Left cardiac atrium (tissue), 4 donors: Measurements from ENCODE around the gene NOTCH3. TPM values are rescaled to one million over a fixed set of nuclear protein-coding genes. Genes with fewer than 3 reads are reported as not detected.

Source experiments
- ATAC-seq, 2 donors: fragments of 200-7000 bp; cut with Tn5 transposase; one replicate each; pipeline ENCODE4 v1.9.1; 2020; ENCODE audit warnings: mild to moderate bottlenecking in 2 of 2, moderate library complexity in 2 of 2
- DNase-seq: peaks from one replicate; pipeline ENCODE4 v3.0.0-alpha.2; 2020
- intact Hi-C, 2 donors: fragments of 100-400 bp; cut with DNase I; formaldehyde crosslinking; loops; one replicate each; pipeline versions ENCODE4 v1.14.1 to v1.15.1; 2022 to 2023
- total RNA-seq, 2 donors: library from RNA; stranded (reverse); fragmentation: NEBNext Ultra II Directional; extraction: Animal tissue kit (Norgen Biotek cat#: 25700); gene quantifications; one replicate each; pipeline ENCODE4 v1.2.1, GENCODE V29; 2021
- donor health status: DM: no; HTN: yes; CAD: no.
- donor health status: DM: no; HTN: yes; CAD: no; lungs with severe emphysema.
- donor health status: DM: yes; HTN: yes; CAD: no.
- donor health status: Dilated cardiomyopathy.

NOTCH3 gene
- total RNA-seq, 2 donors from 2014 or later: 34.4 to 35.4 TPM

DNA sequence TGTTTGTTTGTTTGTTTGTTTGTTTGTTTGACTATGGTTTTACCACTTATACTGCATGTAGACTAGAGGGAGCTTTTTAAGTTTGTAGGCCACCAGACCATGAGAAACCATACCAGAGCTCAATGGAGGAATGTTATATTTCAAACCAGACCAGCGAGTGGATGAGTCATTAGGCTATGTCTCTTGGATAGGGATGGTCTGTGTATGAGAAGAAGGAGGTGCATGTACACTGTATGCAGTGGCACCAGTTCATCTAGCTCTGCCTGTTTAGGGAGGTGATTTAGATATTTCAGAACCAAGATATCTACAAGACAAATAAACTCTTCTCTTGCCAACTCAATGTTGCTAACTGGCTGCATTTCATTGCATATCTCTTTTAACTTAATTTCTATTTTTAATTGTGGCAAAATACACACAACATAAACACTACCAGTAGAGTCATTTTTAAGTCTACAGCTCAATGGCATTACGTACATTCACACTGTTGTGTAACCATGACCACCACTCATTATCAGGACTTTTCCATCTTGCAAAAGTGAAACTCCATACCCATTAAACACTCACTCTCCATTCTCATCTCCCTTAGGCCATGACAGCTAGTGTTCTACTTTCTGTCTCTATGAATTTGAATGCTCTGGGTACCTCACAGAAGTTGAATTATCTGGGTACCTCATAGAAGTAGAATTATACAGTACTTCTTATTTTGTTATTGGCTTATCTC lies 64.4 kb downstream of the NOTCH3 start:
- DNase-seq (no peak), ATAC-seq (no peak)
- intact Hi-C loops: no loop called here

DNA sequence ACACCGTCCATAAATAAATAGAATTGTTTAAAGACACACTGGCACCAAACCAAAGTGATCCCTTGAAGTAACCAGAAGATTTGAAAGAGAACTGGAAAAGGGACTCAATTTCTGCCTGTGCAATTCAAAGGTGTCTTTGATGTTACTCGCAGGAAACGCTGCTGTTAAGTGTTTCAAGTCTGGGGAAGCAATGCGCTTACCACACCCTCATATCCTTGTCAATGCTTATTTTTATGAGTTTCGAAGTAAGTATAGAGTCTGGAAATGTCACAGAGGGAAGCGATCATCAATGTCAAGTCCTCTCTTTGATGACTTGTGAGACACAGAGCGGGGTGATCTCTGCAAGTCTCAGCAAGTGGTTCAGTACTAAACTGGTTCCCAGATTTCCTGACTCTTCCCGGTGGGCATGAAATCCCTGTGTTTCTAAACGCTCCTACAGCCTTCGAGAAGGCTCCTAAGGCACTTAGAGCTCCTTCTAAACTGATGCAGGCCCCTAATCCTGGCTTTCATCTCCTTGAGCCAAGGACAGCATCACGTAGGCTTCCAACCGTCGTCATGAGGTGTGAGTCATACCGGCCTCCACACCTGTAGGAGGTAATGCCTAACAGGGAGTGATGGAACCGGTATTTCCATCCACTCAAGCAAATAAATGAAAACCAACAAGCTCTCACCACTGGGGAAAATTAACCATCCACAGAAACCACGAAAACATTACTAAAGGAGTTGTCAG lies 70.8 kb downstream of the NOTCH3 start:
- intact Hi-C loops: no loop called here
- ATAC-seq: no peak
- DNase-seq: no peak

DNA sequence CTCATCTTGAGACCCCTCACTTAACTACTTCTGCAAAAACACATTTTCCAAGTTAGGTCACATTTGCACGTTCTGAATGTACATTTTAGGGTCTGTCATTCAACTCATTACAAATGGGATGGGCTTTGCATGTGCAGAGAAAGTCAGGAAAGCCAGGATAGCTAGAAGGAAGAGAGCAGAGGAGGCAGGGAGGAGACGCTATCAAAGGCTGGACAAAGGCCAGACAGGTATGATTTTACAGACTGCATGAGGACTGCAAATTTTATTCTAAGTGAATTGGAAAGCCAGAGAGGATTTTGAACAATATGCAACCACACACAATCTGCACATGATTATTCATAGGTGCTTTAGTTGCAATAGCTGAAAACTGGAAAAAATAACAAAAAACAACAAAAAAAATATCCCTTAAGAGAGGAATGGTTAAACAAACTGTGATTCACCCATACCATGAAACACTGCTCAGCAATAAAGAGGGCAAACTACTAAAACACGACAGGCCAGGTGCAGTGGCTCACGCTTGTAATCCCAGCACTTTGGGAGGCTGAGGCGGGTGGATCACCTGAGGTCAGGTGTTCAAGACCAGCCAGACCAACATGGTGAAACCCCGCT lies 72.5 kb downstream of the NOTCH3 start:
- no peak for ATAC-seq
- intact Hi-C loops: no loop called here
- no peak for DNase-seq

DNA sequence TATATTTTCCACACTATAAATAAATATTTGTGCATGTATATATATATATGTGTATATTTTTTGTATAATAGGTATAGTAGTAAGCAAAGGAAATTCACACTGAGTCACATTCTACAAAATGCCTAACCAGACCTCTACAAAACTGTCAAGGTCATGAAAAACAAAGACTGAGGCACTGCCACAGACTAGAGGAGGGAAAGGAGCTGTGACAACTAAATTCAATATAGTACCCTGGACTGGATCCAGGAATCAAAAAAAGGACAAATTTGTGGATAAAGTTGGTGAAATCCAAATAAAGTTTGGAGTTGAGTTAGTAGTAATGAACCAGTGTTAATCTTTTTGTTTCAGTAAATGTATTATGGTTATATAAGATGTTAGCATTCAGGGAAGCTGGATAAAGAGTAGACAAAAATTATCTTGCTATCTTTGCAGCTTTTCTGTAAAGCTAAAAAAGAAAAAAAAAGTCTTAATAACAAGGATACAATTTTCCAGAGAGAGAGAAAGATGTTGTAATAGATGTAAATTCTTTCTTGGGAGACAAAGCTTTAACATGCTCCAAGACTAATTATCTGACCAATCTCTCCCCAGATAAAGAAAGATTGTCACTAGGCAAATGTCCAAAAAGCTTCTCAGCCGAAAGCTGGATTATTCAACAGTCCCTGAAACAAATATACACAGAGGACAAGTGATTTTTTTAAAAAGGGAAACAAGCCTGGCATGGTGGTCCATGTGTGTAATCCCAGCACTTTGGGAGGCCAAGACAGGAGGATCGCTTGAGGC lies 74.5 kb downstream of the NOTCH3 start:
- intact Hi-C loops: no loop called here
- no peak for ATAC-seq

DNA sequence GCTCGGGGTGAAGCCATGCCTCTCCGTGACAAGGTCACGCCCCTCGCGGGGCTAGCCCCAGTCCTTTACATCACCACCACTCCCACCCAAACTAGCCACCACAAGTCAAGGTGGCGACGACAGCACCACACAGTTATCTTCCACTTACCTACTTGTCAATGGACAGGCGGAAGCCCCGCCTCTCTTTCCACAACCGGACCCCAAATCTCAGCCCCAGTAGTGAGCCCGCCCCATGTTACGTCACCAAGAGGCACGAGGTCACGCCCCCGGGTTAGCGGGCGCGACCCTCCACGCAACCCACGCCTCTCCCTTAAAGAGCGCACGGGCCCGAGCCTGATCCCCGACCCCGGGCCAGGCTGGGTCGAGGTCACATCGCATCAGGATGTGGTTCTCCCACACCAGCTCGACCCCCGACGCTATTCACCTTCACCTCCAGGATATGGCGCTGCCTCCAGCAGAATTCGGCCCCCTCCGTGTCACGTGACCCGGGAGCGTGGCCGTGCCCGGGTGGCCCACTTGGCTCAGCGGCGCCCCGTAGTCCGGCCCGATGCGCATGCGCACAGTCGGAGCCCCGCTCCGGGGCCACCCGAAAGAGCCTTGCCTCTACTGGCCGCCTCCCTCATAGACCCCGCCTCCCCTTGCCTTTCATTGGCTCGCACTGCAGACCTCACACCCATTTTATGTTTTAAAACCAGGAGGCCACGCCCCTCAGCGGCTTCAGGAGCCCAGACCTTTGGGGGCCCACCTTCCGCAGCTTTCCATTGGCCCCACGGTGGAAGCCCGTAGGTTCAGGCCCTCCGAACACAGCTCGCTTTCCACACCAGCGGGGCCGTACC lies 75.3 kb downstream of the NOTCH3 start:
- DNase-seq (peak; percentile 99), ATAC-seq (peak; percentile 94 to 96)
- intact Hi-C loops: no loop called here

More for the DNA sequence above, 74.5 kb downstream of the NOTCH3 start:
- no peak for DNase-seq

DNA sequence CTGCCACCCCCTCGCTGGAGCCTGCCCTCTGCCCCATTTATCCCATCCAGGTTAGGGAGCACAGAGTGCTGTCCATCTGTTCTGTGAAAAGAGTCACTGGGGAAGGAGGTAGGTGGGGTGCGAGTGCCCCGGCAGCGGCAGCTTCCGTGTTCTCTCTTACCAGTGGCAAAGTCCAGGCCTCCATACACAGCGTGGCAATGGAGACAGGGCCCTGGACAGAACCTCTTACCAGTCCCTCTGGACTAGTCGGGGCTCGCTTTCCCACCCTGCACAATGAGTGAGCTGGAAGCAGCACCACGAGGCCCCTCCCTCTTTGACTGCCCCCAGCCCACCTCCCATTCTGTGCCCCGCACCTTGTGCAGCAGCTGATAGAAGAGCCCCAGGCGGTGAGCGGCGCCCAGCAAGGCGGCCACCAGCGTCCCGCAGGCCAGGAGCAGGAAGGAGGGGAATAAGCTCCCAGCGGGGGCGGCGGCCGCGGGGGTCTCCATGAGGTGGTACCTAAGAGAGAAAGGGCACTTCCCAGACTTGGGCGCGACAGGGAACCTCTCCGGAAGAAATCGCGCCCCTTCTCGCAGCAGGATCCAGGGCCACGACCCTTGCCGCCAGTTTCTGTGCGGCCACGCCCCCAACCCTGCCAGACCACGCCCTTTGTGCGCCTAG lies 76.1 kb downstream of the NOTCH3 start:
- intact Hi-C loops: no loop called here
- peak; percentile 31 for DNase-seq
- ATAC-seq: peak; percentile 2 to 5

- intact Hi-C loops: no loop called here
- DNase-seq: peak; percentile 76
- peak; percentile 55 to 61 for ATAC-seq
Measured at GRCh38 chr19:15123900-15124299, 76.9 kb downstream of the NOTCH3 start.

GRCh38 chr19:15123031-15123890 lies 77.5 kb downstream of the NOTCH3 start:
- ATAC-seq (no peak), DNase-seq (no peak)
- intact Hi-C loops: no loop called here

GRCh38 chr19:15122331-15123030 lies 78.3 kb downstream of the NOTCH3 start:
- intact Hi-C loops: no loop called here
- no peak for ATAC-seq
- DNase-seq: no peak

GRCh38 chr19:15120135-15121026 lies 80.4 kb downstream of the NOTCH3 start:
- no peak for DNase-seq
- no peak for ATAC-seq
- intact Hi-C loops: no loop called here

DNA sequence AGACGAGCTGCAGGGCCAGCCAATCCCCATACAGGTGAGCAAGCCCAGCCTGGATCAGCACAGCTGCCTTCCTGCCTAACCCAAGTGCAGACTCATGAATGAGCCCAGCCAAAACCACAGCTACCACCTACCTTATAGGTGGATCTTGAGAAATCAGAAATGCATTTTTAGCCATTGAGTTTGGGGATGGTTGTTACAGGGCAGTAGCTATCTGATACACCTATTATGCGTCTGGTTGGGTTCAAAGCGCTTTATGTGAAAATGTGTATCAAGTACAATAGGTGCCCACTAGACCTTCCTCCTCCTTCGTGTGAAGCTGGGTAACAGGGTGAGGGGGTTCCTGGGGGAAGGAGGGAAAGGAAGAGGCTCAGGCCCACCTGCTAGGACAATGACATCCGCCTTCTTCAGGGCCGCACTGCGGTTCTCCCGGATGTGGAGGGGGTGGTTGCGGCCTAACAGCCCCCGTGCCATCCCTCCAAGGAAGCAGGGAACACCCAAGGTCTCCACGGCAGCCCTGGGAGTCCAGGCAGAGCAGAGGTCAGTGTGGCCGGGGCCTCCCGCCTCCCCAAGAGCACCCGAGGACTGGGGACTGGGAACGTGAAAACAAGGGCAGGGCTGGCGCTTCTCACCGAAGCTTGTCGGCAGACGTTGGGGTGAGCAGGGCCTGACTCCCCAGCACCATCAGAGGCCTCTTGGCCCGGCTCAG lies 81.9 kb downstream of the NOTCH3 start:
- intact Hi-C loops: no loop called here
- ATAC-seq (no peak), DNase-seq (no peak)

DNA sequence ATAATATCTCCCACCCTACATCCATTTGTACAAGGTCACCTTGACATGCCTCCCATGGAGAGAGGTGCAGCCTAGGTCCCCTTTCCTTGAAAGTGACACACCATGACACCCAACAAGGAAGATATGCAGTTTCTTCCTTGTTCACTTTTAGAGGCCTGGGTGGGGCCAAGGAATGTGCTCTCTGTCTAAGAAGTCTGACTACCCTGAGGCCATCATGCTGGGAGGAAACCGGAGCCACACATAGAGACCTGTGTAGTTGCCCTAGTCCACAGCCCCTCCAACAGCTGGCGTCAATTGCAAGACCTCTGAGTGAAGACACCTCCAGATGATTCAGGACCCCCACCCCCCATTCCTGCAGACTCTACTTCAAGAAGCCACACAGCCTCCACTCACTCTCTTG lies 82.5 kb downstream of the NOTCH3 start:
- DNase-seq (no peak), ATAC-seq (no peak)
- intact Hi-C loops: no loop called here

- intact Hi-C loops: no loop called here
- ATAC-seq: no peak
- no peak for DNase-seq
Measured at GRCh38 chr19:15116856-15117255, 83.9 kb downstream of the NOTCH3 start.

DNA sequence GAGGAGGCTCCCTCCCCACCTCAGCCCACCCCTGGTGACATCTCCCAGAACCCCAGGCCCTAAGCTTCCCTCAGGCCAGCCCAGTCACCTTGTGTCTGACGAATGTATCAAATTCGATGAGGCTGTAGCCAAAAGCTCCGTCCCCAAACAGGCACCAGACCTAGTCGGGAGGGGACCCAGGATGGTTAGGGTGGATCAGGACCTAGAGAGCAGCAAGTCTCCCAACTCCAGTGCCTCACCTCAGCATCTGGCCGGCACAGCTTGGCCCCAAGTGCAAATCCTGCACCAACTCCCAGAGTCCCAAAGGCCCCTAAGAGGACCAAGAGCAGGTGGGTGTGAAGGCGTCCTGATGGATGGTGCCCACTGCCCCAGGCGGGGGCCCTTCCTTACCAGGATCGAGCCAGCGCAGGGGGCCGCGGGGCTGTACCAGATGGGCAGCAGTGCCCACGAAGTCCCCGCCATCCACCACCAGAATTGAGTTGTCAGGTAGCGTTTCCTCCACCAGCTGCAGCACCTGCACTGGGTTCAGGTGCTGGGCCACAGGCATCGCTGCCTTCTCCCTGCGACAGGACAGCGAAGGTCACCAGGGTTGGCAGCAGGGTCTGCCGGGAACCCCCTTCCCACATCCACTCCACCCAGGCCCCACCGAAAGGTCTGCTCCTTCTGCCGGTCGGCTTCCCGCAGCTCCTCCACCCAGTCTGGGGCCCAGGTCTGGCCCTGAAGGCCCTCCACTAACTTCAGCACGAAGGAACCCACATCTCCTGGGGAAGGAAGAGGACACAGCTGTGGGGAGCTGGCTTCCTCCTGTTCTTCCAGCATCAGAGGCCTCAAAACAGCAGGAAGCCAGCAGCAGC lies 84.8 kb downstream of the NOTCH3 start:
- DNase-seq (no peak), ATAC-seq (no peak)
- intact Hi-C loops: no loop called here
